PC-3 (cell line): Measurements from ENCODE around the gene CIAO3.

Source experiments
- CTCF ChIP-seq: fragments of 300-600 bp; sonication (generic); conservative IDR thresholded peaks from 2 replicates; pipeline ENCODE4 v1.5.1; 2017; ENCODE audit warnings: antibody characterized with exemption, low read depth, mild to moderate bottlenecking, low read length
- EZH2phosphoT487 ChIP-seq: fragments of 300-600 bp; sonication (generic); IDR thresholded peaks from 2 replicates; pipeline ENCODE4 v1.6.1; 2018; ENCODE audit warnings: mild to moderate bottlenecking, antibody characterized with exemption, low read length, borderline replicate concordance

- TF ChIP-seq CTCF = no peak
- no peak for TF ChIP-seq EZH2phosphoT487
These were observed 34.5 kb upstream of the CIAO3 start for GRCh38 chr16:775236-775796.
